NOMO-1 treated with dmso at 0.1 percent for 144 hours (cell line): ENCODE measurements around the gene SMC1B.
"Not testable (repeated sequence)": the region's sequence is repeated elsewhere in the genome, so short reads cannot be mapped to it uniquely, and the experiment has no call there.

ENCODE experiments used
- DNase-seq: peaks from one replicate; lab custom pipeline; 2025; ENCODE audit not compliant: unreplicated experiment; lab: John Stamatoyannopoulos, UW

The SMC1B gene

GRCh38 chr22:45446216-45446615 is 32.8 kb upstream of the SMC1B start:
- DNase-seq = no peak

GRCh38 chr22:45445031-45445710 is 31.8 kb upstream of the SMC1B start:
- DNase-seq = no peak

DNA sequence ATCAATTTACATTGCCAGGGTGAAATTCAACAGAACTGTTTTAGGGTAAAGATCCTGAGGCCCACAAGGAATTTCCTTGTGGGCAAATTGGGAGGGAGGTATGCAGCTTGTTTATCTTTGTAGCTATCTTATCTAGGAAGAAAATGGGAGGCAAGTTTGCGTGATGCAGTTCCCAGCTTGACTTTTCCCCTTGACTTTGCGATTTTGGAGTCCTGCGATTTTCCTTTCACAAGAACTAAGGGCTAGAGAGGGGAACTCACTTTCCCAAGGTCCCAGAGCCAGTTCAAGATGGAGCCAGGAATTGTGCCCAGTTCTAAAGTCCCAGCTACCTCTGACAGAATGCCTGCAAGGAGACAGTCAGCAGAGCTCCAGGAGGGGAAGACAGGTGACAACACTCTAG is 30.8 kb upstream of the SMC1B start:
- no peak for DNase-seq

DNA sequence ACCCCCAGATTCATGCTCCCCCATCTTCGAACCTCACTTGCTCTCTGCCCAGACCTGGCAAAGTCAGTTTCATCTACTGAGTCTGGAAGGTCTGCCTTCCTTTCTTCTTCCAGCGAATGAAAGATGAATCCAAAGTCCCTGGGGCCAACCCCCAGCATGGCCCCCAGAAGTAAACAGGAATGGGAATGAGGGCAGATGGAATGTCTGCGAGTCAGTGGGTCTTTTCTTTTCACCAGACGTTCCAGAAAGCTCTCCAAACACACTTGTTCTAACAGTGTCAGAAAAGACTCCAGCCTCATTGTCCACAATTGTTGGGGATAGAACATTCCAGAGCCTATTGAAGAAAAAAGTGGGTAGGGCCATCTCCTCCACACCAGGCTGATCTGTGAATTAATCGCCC is 28.7 kb upstream of the SMC1B start:
- DNase-seq = no peak

GRCh38 chr22:45441138-45441537 is 27.7 kb upstream of the SMC1B start:
- DNase-seq = no peak

DNA sequence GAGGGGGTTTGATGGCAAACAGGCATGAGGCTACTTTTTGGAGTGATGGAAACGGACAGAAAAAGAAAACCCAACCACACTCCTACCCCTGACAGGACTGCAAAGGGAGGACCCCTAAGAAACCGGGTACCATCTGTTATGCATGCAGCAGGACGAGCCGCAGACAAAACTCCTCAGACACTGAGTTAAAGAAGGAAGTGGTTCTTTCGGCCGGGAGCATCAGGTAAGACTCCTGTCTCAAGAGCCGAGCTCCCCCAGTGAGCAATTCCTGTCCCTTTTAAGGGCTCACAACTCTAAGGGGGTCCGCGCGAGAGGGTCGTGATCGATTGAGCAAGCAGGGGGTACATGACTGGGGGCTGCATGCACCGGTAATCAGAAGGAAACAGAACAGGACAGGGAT is 27.3 kb upstream of the SMC1B start:
- not testable (repeated sequence) for DNase-seq

GRCh38 chr22:45438336-45438735 is 24.9 kb upstream of the SMC1B start:
- DNase-seq = no peak

GRCh38 chr22:45436871-45437517 is 23.6 kb upstream of the SMC1B start:
- not testable (repeated sequence) for DNase-seq

GRCh38 chr22:45435544-45436139 is 22.2 kb upstream of the SMC1B start:
- DNase-seq = peak; percentile 83

DNA sequence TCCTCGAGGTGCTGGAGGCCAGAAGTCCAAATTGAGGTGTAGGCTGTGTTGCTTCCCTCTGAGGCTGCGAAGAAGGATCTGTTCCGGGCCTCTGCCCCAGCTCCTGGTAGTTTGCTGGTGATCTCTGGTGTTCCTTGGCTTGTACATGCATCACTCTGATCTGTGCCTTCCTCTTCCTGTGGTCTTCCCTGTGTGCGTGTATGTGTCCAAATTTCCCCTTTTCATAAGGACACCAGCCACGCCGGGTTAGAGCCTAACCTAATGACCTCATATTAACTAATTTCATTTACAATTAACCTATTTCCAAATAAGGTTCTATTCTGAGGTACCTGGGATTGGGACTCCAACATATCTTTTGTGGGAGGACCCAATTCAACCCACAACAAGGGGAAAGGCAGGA is 21.6 kb upstream of the SMC1B start:
- no peak for DNase-seq

DNA sequence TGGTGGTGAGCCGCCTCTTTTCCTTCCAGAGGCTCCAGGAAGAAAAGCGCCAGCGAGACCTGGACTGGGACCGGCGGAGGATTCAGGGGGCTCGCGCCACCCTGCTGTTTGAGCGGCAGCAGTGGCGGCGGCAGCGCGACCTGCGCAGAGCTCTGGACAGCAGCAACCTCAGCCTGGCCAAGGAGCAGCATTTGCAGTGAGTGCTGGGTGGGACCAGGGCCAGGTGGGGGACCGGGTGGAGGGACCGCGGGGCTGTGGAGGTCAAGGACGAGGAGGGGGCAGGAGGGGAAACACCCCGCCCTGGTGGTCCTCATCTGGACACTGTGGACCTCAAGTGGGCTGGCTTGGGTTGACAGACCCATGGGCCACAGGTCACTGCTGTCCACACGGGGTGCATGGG is 17.5 kb upstream of the SMC1B start:
- DNase-seq = no peak

DNA sequence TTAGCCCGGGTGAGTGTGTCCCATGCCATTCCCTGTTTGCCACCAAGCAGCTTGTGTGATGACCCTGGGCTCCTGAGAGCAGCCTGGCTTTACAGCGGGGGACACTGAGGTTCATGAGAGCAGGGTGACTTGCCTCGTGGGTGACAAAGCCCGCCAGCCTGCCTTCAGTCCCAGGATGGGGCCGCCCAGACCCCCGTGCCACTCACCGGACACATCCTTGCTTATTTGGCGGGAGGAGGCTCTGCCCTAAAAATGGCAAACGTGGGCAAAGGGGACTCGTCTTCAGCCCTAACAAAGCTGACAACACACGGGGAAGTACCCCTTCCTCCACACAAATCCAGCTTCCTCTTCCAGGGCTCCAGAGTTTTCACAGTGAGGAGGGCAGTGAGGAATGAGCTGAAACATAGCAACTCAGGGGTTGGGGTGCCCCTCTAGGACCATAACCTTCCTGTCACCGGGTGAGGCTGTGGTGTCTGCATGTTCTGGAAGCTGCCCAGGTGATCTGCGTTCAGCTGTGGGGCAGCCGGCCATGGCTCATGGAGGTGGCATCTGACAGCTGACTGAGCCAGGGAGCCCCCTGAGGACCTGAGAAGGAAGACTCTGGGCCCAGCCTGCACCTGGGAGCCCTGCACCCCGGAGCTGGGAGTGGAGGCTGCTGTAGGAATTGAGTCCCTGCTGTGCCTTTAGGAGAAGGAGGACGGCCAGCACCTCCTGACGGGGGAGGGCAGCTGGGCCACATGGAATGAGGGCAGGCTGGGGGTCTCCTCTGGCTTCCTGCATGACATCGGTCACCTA is 16.8 kb upstream of the SMC1B start:
- no peak for DNase-seq

DNA sequence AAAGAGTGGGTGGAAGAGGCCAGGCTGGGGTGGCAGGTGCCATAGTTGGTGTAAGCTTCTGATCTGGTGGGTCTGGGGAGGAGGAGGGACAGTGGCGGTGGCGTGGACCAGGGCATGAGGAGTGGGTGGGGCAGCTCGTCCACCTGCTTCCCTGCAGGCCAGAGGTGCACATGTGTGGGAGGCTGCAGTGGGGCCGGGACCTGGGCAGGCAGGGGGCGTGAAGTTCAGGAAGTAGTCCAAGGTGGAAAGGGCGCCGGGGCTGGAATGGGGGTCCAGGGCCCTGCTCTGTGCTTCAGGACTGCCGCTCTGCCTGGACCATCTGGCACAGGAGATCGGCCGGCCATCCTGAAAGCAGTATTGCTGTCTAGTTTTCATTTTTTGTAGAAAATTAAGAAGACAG is 16.0 kb upstream of the SMC1B start:
- DNase-seq = no peak

- no peak for DNase-seq
These were observed 15.3 kb upstream of the SMC1B start for GRCh38 chr22:45428391-45429385.

DNA sequence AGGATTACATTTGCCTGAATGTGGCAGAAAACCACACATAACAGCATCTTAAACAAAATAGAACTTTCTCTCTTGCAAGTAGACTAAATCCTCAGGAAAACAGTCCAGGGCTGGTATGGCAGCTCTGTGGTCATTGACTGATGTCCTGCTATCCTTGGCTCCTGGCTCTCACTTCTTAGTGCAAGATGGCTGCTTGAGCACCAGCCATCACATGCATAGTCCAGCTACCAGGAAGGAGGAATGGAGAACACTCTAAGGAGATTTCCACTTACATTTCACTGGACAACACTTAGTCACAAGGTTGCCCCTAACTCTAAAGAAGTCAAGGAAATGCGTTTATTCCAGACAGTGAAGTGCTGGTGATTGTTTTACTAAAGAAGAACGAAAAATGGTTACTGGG is 13.7 kb upstream of the SMC1B start:
- DNase-seq = no peak

DNA sequence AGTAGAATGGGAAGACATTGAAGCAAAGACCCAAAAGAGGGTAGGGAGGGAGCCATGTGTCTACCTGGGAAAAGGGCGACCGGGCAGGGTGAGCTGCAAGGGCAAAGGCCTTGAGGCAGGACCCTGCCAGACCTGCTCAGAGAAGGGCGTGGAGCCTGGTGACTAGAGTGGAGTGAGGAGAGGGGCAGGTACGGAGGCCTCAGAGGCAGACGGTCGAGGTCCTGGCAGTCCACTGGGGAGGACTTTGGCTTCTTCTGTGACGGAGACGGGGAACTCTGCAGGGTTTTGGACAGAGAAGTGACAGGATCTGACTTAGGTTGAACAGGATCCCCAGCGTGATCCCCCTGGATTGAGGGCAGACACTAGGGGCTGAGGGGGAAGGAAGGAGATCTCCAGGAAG is 13.0 kb upstream of the SMC1B start:
- no peak for DNase-seq

DNA sequence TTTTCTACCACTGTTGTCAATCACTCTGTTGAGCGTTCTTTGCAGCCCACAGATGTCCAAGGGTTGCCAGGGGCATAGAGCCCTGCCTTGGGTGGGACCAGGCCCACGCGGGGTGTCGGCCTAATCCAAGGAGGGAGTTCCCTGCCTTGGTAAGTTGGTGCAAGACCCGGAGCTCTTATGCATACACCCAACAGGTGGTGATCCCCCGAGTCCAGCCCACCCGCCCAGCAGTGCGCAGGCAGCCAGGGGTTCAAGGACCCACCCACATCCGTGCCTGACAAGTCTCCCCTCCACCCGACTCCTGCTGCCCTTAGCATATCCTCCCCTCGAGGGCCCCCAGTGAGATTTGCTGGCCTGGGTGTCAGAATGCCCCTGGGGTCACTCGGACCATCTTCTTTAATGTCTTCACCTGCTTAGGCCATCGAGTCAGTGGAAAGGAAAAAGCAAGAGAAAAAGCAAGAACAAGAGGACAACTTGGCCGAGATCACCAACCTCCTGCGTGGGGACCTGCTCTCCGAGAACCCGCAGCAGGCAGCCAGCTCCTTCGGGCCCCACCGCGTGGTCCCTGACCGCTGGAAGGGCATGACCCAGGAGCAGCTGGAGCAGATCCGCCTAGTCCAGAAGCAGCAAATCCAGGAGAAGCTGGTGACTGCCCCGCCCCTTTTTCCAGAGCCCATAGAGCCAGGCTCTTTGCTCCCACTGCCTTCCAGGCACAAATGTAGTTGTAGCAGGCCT is 12.3 kb upstream of the SMC1B start:
- DNase-seq = no peak

DNA sequence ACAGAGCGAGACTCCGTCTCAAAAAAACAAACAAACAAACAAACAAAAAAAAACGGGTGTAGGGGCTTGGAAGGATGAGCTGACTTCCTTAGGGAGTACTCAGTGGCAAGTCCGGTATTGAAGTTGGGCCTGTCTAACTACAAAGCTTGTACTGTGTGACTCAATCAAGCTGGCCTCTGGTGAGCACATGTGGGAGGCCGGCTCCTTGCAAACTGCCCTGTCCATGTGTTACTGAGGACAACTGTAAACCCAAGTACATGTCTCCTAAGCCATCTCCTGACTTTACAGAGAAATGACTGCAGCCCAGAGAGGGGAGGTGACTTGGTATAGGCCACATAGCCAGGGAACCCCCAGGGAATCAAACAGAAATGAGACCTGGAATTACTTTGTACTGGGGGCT is 11.7 kb upstream of the SMC1B start:
- DNase-seq = no peak

GRCh38 chr22:45424241-45424731 is 10.9 kb upstream of the SMC1B start:
- peak; percentile 90 for DNase-seq

GRCh38 chr22:45423524-45423923 is 10.1 kb upstream of the SMC1B start:
- no peak for DNase-seq
